ENCODE data around the gene NPB.

The NPB gene

DNA sequence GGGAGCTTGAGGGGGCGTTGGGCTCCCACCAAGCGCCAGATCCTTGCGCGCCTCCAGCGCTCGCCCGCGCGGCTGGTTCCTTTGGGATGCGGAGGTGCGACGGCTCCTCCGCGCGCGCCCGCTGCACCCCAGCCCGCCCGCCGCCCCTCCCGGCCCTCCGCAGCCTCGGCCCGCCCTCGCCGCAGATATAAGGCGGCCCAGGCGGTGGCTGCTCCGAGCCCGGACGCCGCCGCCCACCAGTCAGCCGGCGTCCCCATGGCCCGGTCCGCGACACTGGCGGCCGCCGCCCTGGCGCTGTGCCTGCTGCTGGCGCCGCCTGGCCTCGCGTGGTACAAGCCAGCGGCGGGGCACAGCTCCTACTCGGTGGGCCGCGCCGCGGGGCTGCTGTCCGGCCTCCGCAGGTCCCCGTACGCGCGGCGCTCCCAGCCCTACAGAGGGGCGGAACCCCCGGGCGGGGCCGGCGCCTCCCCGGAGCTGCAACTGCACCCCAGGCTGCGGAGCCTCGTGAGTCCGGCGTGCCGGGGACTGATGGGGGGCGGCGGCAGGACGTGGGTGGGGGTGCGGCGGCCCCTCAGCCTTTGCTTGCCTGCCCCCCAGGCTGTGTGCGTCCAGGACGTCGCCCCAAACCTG, at the start of gene NPB:
TSS of gene NPB (plus strand) at position 216 of the 630 bp plus-strand sequence. CDS start at position 256, 40 bp downstream.
- no peak for DNase-seq (ENCODE audit: low spot score)

DNA sequence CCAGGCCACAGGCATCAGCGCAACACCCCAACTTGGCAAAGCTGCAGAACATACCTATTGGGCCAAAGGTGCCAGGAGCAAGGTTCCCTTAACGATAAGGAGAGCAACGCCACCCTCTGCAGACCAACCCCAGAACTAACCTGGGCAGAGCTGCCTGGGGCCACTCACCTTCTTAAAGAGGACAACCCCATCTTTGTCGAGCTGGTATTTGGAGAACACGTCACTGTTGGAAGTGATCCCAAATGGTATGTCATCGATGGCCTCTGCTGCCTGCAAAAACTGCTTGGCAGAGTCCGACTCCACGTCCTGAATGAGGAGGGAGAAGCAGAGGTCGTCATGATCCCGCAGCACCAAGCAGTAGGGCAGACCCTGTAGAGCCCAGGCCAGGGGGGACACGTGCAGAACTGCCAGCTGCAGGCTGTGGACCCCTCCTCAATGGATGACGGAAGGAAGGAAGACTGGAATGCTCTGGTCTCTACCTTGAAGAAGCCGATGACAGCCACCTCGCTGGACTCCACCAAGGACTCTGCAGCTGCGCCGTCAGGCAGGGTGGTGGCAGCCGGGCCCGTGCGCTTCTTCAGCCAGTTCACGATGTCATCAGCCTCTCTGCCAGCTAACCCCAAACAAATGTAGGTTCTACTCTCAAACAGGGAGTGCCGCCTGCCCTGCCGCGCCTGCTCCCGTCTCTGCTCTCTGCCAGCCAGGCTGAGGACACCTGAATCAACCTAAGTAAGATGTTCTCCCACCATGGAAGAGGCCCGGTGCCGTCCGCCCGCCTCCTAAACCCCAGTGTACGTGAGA, 46.9 kb upstream of the NPB start:
- DNase-seq (ENCODE audit: low spot score): no peak

DNA sequence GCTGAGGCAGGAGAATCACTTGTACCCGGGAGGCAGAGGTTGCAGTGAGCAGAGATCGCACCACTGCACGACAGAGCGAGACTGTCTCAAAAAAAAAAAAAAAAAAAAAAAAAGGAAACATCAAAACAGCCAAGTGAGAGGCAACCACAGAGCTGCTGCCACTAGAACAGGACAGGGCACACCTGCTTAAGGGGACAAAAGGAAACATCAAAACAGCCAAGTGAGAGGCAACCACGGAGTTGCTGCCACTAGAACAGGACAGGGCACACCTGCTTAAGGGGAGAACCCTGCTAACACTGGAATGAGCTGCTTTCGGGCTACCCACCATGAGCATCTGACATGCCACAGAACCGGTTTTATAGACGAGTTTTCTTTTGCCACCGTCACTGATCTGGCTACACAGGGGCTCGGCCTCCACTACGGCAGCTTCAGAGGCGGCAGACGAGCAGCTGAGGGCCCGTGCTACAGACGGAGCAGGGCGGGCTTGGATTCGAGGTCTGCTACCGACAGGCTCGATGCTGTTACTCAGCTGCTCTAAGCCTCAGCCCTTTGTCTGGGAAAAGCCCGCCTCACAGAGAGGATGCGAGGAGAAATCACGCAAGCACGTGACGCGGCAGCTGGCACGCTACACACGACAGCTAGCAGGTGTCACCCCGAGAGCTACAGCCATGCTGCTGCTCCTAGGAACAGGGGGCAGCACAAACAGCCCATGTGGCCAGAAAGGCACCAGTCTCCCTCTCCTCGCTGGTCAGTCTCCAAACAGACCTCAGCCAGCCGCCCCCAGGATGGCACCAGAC, 43.7 kb upstream of the NPB start:
- DNase-seq (ENCODE audit: low spot score): no peak

DNA sequence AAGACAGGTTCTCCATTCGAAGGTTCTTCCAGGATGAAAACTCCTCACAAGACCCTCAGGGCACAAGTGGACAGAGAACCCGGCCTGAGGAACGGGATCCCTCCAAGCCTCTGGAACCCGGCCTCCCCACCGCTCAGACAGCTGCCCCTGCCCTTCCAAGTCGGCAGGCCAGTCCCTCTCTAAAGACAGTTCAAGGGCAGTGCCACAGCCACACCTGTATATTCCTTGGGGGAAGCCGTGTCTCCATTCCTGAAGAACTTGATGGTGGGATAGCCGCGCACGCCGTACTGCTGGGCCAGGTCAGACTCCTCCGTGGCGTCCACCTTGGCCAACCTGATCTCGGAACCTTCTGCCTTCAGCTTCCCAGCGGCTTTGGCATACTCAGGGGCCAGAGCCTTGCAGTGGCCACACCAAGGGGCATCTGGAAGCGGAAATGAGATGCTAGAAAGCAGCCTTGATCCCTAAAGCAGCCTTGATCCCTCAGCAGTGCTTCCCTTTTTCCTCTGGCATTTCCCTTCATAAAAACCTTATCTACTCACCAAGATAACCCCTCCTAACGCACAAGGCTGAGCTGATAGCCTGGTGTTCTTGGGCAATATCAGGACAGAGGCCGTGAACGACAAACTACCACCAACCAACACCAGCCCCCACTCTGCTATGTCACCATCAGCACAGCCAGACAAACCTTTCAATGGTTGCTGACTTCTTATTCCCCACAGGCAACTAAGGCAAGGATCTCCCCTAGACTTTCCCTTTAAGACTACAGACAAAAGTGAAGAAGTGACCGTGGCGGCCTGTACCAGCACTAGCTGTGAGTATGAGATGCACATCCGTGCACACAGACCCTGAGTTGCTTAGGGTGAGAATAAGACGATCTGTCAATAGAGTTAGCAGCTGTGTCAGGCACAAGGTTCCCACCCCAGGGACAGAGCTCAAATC, 42.8 kb upstream of the NPB start:
- no peak for DNase-seq (ENCODE audit: low spot score)

DNA sequence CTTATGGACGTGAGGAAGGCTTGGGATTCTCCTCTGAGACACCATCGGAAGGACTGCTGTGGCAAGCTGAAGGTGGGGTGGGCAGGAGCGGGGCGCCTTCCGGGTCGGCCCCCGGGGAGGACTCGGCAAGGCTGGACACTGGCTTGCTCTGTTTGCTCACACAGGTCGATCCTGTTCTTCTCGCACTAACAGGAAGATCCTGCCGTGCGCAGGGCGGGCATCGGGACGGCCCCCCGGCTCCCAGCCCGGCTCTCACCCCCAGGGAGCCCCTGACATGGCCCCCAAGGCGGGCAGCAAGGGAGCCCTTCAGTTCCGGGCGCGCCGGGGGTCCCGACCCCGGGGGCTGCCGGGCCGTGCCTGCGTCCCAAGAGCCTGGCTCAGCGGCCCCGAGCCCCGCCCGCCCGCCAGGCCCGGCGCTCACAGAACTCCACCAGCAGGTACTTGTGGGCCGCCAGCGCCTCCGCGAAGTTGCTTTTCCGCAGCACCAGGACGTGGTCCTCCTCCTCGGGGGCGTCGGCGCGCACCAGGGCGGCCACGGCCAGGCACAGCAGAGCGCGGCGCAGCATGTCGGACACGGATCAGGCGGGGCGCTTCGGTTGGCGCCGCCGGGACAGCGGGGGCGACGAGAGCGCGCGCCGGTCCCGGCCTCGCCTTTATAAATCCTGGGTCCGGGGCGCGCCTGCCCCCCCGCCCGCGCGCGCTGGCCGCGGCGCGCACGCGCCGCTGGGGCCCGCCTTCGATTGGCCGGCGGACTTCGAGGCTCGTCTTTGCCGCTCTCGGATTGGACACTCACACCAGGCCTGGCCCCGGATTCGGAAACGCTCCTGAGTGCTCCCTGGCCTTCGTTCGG, 41.9 kb upstream of the NPB start, which contains the start of gene P4HB:
TSS of gene P4HB (minus strand) at position 630 of the 850 bp plus-strand sequence. CDS start at position 566, 64 bp downstream.
- no peak for DNase-seq (ENCODE audit: low spot score)

DNA sequence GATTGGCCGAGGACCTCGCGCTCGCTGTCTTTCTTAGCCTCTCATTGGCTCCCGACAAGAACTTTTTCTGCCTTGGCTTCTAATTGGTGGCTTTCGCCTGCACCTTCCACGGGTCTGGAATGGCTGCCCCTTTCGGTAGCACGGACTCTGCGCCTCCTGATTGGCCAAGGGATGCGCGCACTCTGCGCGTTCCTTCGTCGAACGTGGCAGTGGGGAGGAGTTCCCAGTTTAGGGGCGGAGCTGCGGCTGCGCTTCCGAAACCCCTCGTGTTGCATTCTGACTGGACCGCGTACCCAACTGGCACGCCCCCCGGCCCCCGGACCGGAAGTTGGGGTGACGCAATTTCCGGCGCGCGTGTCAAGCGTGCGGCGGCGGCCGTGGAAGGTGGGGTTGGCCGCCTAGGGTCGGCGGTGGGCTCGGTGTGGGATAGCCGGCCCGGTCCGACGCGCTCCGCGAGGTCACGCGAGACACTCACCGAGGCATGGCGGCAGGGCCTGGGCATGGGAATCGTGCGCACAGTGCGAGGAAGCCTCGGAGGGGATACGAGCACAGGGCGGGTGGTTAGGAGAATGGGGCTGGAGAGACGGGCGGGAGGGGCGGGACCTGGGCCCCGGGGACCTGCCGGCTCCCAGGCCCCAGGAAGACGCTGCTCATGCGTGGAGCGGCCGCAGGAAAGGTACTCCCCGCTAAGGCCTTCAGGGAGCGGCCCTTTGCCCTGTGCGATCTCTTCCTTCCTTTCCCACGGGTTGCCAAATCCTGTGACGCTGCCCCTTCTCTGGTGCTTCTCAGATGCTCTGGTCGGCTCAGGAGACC, 41.1 kb upstream of the NPB start:
- peak; percentile 100 for DNase-seq (ENCODE audit: low spot score)

DNA sequence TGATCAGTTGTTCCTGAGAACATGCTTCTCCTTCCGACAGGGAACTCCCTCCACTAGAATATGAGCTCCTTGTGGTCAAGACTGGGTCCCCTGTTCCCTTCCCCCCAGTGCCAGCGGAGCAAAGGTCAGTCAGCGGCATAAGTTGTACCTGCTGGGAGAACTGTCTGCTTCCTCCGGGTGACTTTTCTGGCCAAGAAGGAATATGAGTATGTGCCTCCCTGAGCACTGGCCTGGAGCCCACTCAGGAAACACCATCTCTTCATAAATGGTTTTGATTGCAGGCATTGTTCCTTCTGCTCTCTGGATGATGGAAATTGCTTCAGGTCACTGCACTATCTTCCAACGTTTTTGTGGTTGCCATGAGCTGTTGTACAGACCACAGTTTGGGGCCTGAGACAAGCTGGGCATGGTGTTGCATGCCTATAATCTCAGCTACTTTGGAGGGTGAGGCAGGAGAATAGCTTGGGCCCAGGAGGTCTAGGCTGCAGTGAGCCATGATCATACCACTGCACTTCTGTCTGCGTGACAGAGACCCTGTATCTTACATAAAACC, 38.8 kb upstream of the NPB start:
- DNase-seq (ENCODE audit: low spot score): no peak

DNA sequence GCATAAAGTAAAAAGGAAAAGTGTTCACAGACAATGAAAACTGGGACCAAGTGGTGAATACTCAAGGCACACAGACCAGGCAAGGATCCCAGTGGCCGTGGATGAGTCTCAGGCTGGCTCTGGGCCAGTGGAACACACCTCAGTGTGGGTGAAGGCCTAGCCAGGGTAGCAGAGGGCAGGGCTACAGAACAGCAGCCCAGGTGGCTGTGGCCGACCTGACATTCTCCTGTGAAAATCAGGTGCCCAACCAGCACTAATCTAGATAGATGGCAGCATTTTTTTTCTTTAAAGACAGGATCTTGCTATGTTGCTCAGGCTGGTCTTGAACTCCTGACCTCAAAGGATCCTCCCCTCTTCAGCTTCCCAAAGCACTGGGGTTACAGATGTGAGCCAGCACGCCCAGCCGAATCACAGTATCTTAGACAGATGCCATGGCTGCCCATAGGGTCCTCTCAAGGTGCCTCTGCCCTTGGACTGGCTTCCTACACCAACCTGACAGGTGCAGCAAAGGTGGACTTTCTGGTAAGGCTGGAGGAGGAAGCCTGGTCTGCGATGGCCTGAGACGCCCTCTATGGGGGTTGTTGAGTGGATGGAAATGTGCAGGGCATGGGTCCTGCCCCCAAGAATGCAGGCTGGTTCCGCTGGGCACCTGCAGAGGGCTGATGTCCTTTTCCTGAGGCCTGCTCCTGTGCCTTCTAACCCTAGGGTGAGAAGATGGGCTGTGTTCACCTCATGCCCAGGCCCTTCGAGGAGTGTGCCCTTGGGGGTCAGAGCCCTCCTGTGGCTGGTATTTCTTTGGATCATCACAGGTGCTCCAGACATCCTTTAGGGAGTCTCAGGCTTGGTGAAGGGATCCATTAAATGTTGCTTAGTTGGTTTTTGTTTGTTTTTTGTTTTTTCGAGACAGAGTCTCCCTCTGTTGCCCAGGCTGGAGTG, 37.9 kb upstream of the NPB start:
- DNase-seq (ENCODE audit: low spot score): no peak

DNA sequence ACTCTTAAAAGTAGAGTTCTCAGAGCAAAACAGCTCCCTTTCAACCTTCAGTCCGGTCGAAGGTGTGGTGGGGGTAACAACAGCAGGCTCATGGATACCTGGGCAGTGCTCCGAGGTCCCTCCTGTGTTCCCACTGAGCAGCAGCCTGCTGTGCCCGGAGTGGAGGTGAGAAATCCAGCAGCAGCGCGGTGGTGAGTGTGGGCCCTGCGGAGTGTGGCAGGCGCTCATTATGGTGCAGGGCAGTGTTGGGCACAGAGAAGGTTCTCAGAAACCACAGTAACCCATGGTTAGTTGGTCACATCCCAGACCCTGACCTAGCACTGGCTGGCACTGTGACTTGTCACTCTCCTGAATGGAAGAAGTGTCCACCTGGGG, 36.7 kb upstream of the NPB start:
- no peak for DNase-seq (ENCODE audit: low spot score)

DNA sequence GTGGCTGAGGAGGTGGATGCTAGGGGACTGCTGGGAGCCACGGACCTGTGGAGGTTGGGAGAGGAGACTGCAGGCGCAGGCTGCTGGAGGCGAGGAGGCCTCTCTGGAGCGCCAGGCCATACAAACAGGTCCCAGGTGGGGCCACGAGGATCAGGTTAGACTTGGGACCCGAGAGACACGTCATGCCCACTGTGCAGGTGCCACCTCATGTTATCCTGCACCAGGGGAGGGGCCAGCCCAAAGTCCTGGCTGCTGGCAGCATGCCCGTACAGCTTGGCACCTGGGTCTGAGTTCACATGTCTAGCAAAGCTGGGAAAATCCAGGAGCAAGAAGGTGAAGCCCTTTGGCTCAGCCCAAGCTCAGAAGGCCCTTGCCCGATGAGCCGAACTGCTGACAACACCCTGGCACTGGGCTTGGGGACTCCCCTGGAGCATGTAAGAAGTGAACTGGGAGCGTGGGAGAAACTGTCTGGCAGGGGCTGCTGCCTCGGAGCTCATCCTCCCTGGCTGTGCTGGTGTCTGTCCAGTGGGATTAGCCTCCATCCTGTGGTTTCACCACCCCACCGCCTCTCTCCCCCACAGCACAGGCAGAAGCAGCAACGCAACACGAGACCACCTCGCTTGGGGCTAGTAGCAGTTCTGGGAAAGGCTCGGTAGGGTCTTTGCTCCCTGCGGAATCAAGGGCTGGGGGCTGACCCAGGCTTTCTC, 36.2 kb upstream of the NPB start:
- DNase-seq (ENCODE audit: low spot score): no peak

DNA sequence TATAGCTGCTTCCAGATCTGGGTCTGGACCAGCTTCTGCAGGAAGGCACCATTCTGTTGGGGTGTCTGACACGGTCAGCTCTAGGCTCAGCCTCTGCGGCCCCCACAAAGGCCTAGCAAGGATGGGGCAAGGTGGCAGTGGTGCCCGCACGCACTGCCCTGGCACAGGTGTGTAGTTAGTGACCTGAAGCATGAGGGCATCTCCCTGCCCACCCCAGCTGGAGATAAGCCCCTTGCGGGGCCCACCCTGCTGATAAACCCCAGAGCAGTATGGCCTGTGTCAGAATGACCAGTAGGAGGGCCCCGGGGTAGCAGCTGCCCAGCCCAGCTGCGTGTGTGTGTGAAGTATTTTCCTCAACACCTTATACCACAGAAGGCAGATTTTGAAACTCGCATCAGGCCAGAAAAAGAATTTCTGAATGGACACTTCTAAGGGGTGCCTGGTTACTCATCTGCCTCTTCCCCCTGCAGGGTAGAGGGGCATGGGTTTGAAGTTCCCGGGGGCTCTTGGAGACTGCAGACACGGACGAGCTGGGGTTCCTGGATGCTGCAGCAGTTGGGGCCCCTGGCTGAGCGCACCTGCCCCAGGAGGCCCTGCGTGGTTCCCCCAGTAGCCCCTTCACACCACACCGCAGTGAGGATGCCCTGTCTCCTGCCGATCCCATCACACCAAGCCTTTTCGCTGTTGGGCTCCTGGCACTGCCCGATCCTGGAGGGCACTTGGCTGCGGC, 35.4 kb upstream of the NPB start:
- no peak for DNase-seq (ENCODE audit: low spot score)

DNA sequence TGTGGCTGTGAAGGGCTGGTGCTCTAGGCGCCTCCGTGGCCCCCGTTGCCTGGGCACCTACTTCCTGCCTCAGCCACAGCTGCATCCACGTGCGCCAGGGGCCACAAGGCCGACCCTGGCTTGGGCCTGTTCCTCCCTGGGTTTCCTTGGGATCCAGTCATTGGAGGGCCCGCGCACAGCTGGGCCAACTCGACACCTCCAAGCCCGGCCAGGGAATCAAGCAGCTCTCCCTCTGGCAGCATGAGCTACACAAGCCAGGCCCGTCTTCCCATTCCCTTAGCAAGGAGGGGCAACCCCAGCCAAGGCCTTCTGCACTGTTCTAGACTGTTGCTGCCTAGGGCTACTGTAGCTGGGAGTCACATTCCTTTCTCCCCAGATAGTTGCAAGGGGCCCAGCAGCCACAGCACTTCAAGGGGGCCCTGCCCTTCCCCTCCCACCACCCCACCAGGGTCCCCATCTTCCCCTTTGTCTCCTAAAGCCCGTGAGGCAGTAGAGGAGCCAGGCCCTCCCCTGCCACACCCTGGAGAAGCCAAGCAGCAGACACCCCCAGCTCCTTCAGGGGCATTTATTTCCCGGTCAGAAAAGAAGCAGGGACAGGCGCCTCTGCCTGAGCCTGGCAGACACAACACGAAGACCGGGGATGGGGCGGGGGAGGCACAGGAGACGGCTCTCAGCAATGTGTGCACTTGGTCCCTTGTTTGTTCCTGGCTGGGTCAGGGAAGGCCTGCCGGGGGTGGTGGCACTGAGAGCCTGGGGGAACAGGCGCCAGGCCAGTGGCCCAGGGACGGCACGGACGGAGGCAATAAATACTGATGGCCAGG, 34.7 kb upstream of the NPB start:
- no peak for DNase-seq (ENCODE audit: low spot score)

DNA sequence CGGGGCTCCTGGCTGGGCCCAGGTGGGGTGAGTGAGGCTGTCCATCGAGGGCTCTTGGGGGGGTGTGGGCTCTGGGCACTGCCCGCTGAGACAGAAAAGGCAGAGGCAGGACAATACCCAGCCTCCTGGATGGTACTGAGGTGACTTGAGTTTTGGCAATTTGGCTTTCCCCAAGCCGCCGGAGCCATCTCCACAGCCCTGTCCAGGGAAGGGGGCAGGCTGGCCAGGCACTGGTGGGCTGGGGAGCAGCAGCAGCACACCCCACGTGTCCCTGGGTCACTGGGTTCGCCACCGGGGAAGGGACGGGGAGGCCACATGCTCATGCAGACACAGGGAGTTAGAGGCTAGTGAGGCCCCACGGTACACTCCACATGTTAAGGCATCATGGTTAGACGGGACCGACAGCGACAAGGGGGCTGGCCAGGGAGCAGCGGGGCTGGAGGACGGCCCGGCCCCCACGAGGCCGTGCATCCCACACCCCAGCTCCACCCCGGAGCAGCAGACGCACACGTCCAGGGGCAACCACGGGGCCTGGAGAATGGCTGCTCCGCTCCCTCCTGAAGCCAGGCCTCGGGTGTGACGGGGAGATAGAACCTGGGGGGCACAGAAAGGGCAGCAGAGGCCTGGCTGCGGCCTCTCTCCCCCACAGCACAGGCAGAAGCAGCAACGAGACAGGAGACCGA, 33.9 kb upstream of the NPB start:
- DNase-seq (ENCODE audit: low spot score): no peak

DNA sequence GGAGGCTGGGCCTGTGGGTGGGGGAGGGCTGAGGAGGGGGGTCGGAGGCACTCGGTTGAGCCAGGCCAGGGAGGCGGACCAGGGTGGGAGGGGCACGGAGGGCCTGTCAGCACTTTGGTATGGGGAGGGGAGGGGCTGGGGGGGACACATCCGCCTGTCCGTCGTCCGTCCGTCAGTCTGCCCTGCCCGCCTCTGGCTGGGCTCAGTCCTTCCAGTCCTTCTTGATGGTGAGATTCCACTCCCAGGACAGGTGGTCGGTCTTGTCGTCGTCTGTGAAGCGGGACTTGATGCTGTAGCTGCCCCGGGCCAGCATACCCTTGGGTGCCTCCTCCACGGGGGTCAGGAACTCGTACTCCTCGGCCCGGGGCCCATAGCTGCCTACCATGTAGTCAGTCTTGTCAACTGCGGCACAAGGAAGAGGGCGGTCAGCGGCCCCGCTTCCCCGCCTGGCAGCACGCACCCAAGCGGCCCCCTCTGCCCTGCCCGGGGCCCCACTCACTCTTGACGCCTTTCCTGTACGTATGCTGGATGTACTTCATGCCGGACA, 33.3 kb upstream of the NPB start:
- peak; percentile 83 for DNase-seq (ENCODE audit: low spot score)
